Stimulated activated naive CD8-positive, alpha-beta T cell treated with anti-CD3 and anti-CD28 coated beads, Interleukin-15, amount 100 ng/mL, for 72 hours (primary cell): ENCODE measurements around the gene CIITA.

Experiments
- ATAC-seq: fragments of 150-1000 bp; cut with Tn5 transposase; 2 replicates; pipeline ENCODE4 v1.10.0; 2021; ENCODE audit warnings: mild to moderate bottlenecking, moderate library complexity
- DNase-seq, 2 donors: peaks; one replicate each; pipeline ENCODE4 v3.0.0; 2021 to 2022
- H3K27ac Mint-ChIP-seq, 2 donors: one replicate each; pipeline ENCODE4 v1.8.0; 2022; ENCODE audit warnings: mild to moderate bottlenecking in 2 of 2, mixed read lengths in 2 of 2, moderate library complexity in 2 of 2
- H3K27me3 Mint-ChIP-seq: one replicate; pipeline ENCODE4 v1.8.0; 2022; ENCODE audit warnings: mixed read lengths
- H3K4me1 Mint-ChIP-seq: one replicate; pipeline ENCODE4 v1.8.0; 2022; ENCODE audit warnings: mild to moderate bottlenecking, mixed read lengths
- H3K4me3 Mint-ChIP-seq, 2 donors: one replicate each; pipeline ENCODE4 v1.8.0; 2022; ENCODE audit warnings: mild to moderate bottlenecking in 2 of 2, mixed read lengths in 2 of 2, moderate library complexity in 1 of 2
- H3K9me3 Mint-ChIP-seq, 2 donors: one replicate each; pipeline ENCODE4 v1.8.0; 2022; ENCODE audit warnings: mixed read lengths in 2 of 2

CIITA gene

GRCh38 chr16:10942352-10943063 lies 65.5 kb downstream of the CIITA start, which contains the start of gene DEXI:
DEXI (minus strand) TSS chr16:10942468; CDS start chr16:10942005, 463 bp downstream.
- no peaks in the 10 kb centered on the region for H3K27me3 Mint-ChIP-seq
- no peaks in the 10 kb centered on the region for H3K9me3 Mint-ChIP-seq
- peaks cover 85% of the 10 kb centered on the region for H3K4me1 Mint-ChIP-seq
- peak within 1 kb of the TSS; percentile 92 to 95 for H3K27ac Mint-ChIP-seq
- ATAC-seq = peak; percentile 85
- DNase-seq = peak; percentile 96 to 97
- peak within 1 kb of the TSS; percentile 79 to 87 for H3K4me3 Mint-ChIP-seq

DNA sequence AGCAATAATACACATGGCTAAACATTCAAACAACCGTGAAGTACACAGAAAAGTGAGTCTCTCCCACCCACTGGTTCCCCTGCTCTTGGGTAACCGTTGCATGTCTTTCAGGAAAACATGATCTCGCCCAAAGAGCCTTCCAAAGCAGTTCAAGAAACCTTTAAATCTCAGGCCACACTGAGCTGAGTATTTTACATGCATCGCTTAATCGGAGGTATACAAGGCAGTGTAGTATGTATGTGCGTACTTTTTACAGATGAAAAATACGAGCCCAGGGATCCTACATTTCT lies 66.0 kb downstream of the CIITA start:
- Mint-ChIP-seq H3K27ac (no peak overlapping the region), H3K4me3 (peak overlapping the region; percentile 71 to 76), H3K27me3 (no peaks in the 10 kb centered on the region), H3K4me1 (peaks cover 81% of the 10 kb centered on the region), H3K9me3 (no peaks in the 10 kb centered on the region)
- ATAC-seq = no peak
- no peak for DNase-seq

DNA sequence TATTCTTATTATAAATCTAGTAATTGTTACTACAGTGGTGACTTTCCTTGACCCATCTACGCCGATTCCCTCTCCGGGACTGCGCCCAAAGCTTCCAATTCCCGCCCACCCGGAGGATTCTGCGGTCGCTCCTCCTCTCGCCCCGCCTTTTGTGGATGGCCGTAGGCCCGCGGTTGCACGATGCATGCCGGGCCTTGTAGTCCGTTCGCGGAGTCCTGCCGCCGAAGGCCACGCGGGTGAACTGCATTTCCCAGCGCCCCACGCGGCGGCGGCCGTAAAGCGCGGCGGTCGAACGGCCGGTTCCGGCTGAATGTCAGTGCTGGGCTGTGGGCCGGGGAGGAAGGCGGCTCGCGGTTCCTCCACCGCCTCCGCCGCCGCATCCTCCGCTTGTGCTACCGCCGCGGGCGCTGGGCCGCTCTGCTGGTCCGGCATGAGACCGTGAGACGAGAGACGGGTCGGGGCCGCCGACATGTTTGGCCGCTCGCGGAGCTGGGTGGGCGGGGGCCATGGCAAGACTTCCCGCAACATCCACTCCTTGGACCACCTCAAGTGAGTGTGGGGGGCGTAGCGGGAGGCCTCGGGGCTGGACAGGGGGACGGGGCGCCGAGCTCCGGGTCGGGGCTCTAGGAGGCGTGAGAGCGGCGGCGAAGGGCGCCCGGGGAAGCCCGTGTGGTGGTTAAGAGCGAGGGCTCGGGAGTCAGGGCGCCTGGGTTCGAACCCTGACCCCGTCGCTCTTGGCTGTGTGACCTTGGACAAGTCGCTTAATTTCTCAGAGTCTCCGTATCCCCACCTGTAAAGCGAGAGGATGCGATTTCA lies 67.5 kb downstream of the CIITA start, which contains the start of gene CLEC16A:
CLEC16A (plus strand) TSS at position 316 of the 816 bp plus-strand sequence; CDS start at position 470, 154 bp downstream.
- peak; percentile 95 to 96 for DNase-seq
- H3K4me3 Mint-ChIP-seq = peak within 1 kb of the TSS; percentile 89 to 90
- H3K4me1 Mint-ChIP-seq = peaks cover 75% of the 10 kb centered on the region
- peak; percentile 82 for ATAC-seq
- H3K27me3 Mint-ChIP-seq = no peaks in the 10 kb centered on the region
- H3K9me3 Mint-ChIP-seq = no peaks in the 10 kb centered on the region
- peak within 1 kb of the TSS; percentile 81 to 97 for H3K27ac Mint-ChIP-seq

GRCh38 chr16:10945065-10945787 lies 68.2 kb downstream of the CIITA start:
- ATAC-seq = no peak
- peak overlapping the region; percentile 81 to 97 for H3K27ac Mint-ChIP-seq

DNA sequence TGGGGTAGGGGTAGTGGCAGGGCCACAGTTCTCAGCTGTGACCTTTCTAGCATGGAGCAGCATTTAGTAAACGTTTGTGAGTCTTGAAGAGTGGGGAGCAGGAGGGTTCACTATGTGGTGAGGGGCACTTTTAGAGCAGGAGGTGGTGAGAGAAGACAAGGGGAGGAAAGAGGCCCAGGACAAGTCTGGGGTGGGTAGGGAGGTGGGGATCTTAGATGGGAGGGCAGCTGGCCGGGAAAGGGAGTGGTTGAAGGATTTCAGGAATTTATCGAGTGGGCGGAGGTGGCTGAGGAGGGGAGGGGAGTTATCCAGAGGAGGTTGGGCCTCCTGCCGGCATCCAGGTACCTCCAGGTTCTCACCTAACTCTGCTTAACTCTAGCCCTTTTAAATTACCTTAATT lies 69.3 kb downstream of the CIITA start:
- H3K9me3 Mint-ChIP-seq = no peaks in the 10 kb centered on the region
- H3K27ac Mint-ChIP-seq = no peak overlapping the region
- no peak for ATAC-seq
- no peaks in the 10 kb centered on the region for H3K27me3 Mint-ChIP-seq
- peak overlapping the region; percentile 12 to 90 for H3K4me3 Mint-ChIP-seq
- DNase-seq = no peak
- H3K4me1 Mint-ChIP-seq = peaks cover 70% of the 10 kb centered on the region

More at GRCh38 chr16:10945065-10945787, 68.2 kb downstream of the CIITA start:
- peaks cover 75% of the 10 kb centered on the region for H3K4me1 Mint-ChIP-seq
- DNase-seq = no peak
- H3K27me3 Mint-ChIP-seq = no peaks in the 10 kb centered on the region
- peak overlapping the region; percentile 89 to 90 for H3K4me3 Mint-ChIP-seq
- H3K9me3 Mint-ChIP-seq = no peaks in the 10 kb centered on the region

- no peaks in the 10 kb centered on the region for H3K9me3 Mint-ChIP-seq
- H3K27ac Mint-ChIP-seq = no peak overlapping the region
- H3K4me3 Mint-ChIP-seq = no peak overlapping the region
- no peak for DNase-seq
- ATAC-seq = no peak
- peaks cover 70% of the 10 kb centered on the region for H3K4me1 Mint-ChIP-seq
- H3K27me3 Mint-ChIP-seq = no peaks in the 10 kb centered on the region
Observed at GRCh38 chr16:10947211-10947787, 70.3 kb downstream of the CIITA start.

- DNase-seq (peak; percentile 52 to 61), ATAC-seq (peak; percentile 84)
- Mint-ChIP-seq H3K27me3 (no peaks in the 10 kb centered on the region), H3K27ac (peak overlapping the region; percentile 57 to 62), H3K9me3 (no peaks in the 10 kb centered on the region), H3K4me3 (peak overlapping the region in 1 of 2 donors; percentile 50), H3K4me1 (peaks cover 69% of the 10 kb centered on the region)
Observed at GRCh38 chr16:10949424-10949970, 72.5 kb downstream of the CIITA start.

GRCh38 chr16:10950393-10950792 lies 73.4 kb downstream of the CIITA start:
- Mint-ChIP-seq H3K4me3 (no peak overlapping the region), H3K27me3 (no peaks in the 10 kb centered on the region), H3K4me1 (peaks cover 69% of the 10 kb centered on the region), H3K9me3 (no peaks in the 10 kb centered on the region), H3K27ac (peak overlapping the region in 1 of 2 donors; percentile 17)
- DNase-seq (no peak), ATAC-seq (no peak)

DNA sequence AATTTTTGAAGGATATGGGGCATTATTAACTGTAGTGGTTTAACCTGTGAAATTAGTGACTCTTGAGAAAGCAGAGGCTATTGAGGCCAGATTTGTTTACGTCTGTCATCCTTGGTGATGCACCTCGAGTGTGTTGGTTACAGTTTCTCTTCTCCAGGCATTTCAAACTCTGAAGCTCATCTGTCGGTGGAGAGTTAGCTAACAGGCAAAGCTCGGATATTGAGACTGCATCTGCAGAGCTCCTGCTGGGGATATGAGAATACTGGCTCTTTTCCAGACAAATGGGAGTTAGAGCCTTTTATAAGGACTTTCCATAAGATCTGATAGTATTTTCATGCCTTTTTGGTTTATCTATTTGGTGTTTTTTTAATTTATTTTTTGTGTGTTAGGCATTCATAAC lies 74.0 kb downstream of the CIITA start:
- no peaks in the 10 kb centered on the region for H3K27me3 Mint-ChIP-seq
- H3K4me3 Mint-ChIP-seq = no peak overlapping the region
- H3K9me3 Mint-ChIP-seq = no peaks in the 10 kb centered on the region
- no peak overlapping the region for H3K27ac Mint-ChIP-seq
- DNase-seq (no peak), ATAC-seq (no peak)
- peaks cover 68% of the 10 kb centered on the region for H3K4me1 Mint-ChIP-seq

DNA sequence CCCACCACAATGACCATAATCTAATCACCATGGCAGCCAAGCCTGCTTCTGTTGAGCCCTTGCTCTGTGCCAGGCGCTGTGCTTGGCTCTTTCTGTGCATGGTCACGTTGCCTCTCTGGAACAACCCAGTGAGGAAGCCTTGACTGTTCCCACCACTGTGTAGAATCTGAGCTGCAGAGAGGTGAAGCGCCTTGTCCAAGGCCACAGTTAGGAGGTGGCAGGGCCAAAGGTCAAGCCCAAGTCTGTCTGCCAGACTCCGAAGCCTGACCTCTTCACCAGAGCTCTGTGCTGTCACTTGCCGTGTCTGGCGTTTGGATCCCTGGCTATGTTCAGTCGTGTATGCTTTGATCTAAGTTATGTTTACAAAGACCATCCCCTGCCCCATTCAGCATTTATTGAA lies 77.9 kb downstream of the CIITA start:
- Mint-ChIP-seq H3K9me3 (no peaks in the 10 kb centered on the region), H3K4me1 (peaks cover 60% of the 10 kb centered on the region), H3K4me3 (peak overlapping the region in 1 of 2 donors; percentile 21)

DNA sequence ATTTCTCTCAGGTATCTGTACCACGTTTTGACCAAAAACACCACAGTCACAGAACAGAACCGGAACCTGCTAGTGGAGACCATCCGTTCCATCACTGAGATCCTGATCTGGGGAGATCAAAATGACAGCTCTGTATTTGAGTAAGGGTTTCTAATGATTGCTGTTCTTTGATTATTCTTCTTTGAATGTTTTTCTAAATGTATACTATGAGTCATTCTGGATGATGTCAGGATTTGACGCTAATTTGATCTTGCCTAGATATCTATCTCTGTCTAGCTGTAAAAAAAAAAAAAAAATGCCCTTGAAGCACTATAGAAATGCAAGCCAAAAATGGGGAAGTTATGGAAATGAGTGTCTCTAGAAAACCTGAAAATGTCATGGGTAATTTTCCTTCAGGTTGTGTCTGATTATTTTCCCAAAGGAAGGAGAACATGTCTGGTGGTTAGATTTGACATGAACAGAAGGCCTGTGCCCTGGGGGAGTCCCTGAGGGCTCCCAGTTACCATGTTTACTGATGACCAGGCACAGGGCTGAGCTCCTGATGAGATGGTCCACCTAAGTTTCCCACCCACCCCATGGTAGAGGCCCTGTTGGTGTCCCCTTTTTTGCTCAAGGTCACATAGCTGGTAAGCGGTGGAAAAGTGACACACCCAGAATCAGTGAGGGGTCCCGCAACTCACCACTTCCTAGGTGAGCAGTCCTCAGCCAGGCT lies 80.9 kb downstream of the CIITA start:
- H3K4me1 Mint-ChIP-seq = peaks cover 48% of the 10 kb centered on the region
- H3K27ac Mint-ChIP-seq = peak overlapping the region; percentile 51 to 86
- peak overlapping the region; percentile 29 to 33 for H3K4me3 Mint-ChIP-seq
- H3K9me3 Mint-ChIP-seq = no peaks in the 10 kb centered on the region
- DNase-seq = peak in 1 of 2 donors; percentile 67
- ATAC-seq = peak; percentile 90
- no peaks in the 10 kb centered on the region for H3K27me3 Mint-ChIP-seq

More for the DNA sequence above, 77.9 kb downstream of the CIITA start:
- Mint-ChIP-seq H3K27ac (peak overlapping the region in 1 of 2 donors; percentile 89), H3K27me3 (no peaks in the 10 kb centered on the region)
- DNase-seq (no peak), ATAC-seq (no peak)

GRCh38 chr16:10959161-10959560 lies 82.2 kb downstream of the CIITA start:
- Mint-ChIP-seq H3K27me3 (no peaks in the 10 kb centered on the region), H3K4me3 (no peak overlapping the region), H3K4me1 (peaks cover 44% of the 10 kb centered on the region), H3K9me3 (no peaks in the 10 kb centered on the region), H3K27ac (no peak overlapping the region)
- DNase-seq (no peak), ATAC-seq (no peak)

DNA sequence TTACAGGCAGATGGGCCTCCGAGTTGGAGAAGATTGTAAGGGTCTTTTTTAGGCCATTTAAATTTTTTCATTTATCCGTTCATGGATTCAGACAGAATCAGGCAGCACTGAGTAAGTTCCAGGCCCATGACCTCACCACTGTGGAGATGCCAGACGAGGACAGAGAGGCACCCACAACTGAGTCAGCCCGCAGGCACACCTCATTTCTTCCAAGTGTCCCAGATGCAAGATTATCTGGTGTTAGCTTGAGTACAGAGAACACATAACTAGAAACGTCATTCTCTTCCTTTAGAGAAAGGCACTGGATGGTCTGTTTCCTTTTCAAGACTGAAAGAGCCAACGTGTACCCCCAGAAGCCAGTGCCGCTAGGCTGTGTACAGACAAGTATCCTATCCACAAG lies 84.2 kb downstream of the CIITA start:
- no peak overlapping the region for H3K4me3 Mint-ChIP-seq
- peaks cover 47% of the 10 kb centered on the region for H3K4me1 Mint-ChIP-seq
- H3K27ac Mint-ChIP-seq = peak overlapping the region in 1 of 2 donors; percentile 61
- H3K27me3 Mint-ChIP-seq = no peaks in the 10 kb centered on the region
- peaks cover 5 to 6% of the 10 kb centered on the region in 2 donors for H3K9me3 Mint-ChIP-seq
- no peak for DNase-seq
- no peak for ATAC-seq

DNA sequence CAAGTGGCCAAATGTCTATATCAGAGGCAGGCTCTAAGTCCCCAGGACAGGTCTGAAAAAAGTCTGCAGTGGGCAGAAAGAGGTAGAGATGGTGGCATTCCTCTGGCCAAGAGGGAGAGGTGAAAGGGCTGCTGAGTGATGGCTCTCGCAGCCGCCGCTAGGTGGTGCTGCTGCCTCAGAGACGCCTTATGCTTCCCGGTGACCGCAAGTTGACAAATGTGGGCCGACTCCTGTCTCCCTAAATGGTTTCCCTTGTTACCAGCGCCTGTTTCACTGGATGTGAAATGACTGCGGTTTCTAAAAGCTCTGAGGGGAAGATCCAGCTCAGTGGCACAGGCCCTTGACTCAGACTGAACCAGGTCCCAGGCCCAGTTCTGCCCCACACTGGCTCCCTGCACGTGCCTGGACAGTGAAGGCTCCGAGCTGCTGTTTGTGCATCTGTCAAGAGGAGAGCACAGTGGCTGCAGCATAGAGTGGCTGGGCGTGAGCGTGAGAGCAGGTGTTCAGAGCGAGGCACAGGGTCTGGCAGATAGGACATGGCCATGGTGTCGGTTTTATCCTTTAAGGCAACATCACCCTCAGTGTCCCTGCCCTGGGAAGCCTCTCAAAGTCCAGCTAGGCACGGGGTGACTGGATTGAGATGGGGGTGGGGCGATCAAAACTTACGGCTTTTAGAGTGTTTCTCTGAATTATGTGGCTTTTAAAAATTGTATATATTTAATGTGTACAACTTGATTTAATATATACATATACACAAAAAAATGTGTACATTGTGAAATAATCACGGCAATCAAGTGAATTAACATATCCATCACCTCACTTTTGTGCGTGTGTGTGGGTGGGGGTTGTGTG lies 87.3 kb downstream of the CIITA start:
- H3K9me3 Mint-ChIP-seq = peaks cover 8 to 10% of the 10 kb centered on the region in 2 donors
- H3K4me1 Mint-ChIP-seq = peaks cover 38% of the 10 kb centered on the region
- H3K4me3 Mint-ChIP-seq = peak overlapping the region; percentile 0 to 75
- ATAC-seq (peak; percentile 47), DNase-seq (peak; percentile 70 to 85)
- H3K27ac Mint-ChIP-seq = peak overlapping the region; percentile 45 to 97
- no peaks in the 10 kb centered on the region for H3K27me3 Mint-ChIP-seq
